Calu3 (cell line): Measurements from ENCODE around the gene STARD6. TPM values are rescaled to one million over a fixed set of nuclear protein-coding genes. Genes with fewer than 3 reads are reported as not detected.
"Not testable (repeated sequence)": the region's sequence is repeated elsewhere in the genome, so short reads cannot be mapped to it uniquely, and the experiment has no call there.

Experiments used
- BruUV-seq: library from RNA; stranded (reverse); fragments of 400-500 nt; replicated peaks from 2 replicates; lab custom pipeline; 2021; lab: Mats Ljungman, UMichigan
- CTCF ChIA-PET: fragments of 300-600 bp; sonication (Branson Sonifier 250); formaldehyde crosslinking; loops from one replicate; lab custom pipeline; 2022; ENCODE audit warnings: antibody characterized with exemption; lab: Charles Lee
- DNase-seq: peaks from one replicate; pipeline ENCODE4 v3.0.0; 2022
- H3K27ac Mint-ChIP-seq: one replicate; pipeline ENCODE4 v1.8.0; 2022; ENCODE audit warnings: mixed read lengths; ENCODE audit not compliant: unreplicated experiment
- H3K27me3 Mint-ChIP-seq: one replicate; pipeline ENCODE4 v1.8.0; 2022; ENCODE audit warnings: mixed read lengths; ENCODE audit not compliant: unreplicated experiment
- H3K36me3 Mint-ChIP-seq: one replicate; pipeline ENCODE4 v1.8.0; 2022; ENCODE audit warnings: mild to moderate bottlenecking, moderate library complexity, mixed read lengths; ENCODE audit not compliant: insufficient read depth, unreplicated experiment
- H3K4me1 Mint-ChIP-seq: one replicate; pipeline ENCODE4 v1.8.0; 2022; ENCODE audit warnings: mild to moderate bottlenecking, low read depth, mixed read lengths; ENCODE audit not compliant: unreplicated experiment
- H3K4me3 Mint-ChIP-seq: one replicate; pipeline ENCODE4 v1.8.0; 2022; ENCODE audit warnings: mild to moderate bottlenecking, low read depth, moderate library complexity, mixed read lengths; ENCODE audit not compliant: unreplicated experiment
- H3K9me3 Mint-ChIP-seq: one replicate; pipeline ENCODE4 v1.8.0; 2022; ENCODE audit warnings: low read depth, mixed read lengths; ENCODE audit not compliant: unreplicated experiment
- intact Hi-C: fragments of 100-400 bp; cut with micrococcal nuclease; formaldehyde crosslinking; loops from one replicate; pipeline ENCODE4 v1.10.0; 2022; ENCODE audit not compliant: unreplicated experiment
- total RNA-seq: library from RNA; stranded (reverse); gene quantifications from 2 replicates; pipeline ENCODE4 v1.2.3, GENCODE V29; 2022
- TF ChIP-seq, protein P1 (sequence below): fragments of 200-600 bp; IDR thresholded peaks from one replicate; pipeline ENCODE4 v1.8.0; 2022; ENCODE audit warnings: antibody characterized with exemption; ENCODE audit not compliant: unreplicated experiment

The STARD6 gene
- total RNA-seq, 1 experiment from 2014 or later: not detected

DNA sequence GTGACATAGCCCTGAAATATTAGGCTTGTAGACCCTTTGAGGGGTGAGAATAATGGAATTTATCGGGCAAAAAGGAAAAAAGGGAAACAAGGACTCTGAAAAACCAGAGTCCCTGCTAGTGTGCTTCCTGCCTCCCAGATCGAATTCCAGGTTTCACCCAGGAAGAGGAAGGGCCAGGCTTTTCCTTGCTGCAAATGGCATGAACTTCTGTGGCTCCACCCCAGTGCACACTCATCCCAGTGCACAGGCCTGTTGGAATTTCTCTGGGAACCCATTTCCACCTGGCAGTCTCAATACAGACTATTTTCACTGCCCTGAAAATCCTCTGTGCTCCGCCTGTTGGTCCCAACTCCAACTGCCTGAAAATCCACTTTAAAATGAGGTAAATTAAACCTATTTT, 30.0 kb upstream of the STARD6 start:
- no peak for DNase-seq
- no TSS peak for BruUV-seq
- Mint-ChIP-seq H3K27ac (peak overlapping the region; percentile 67), H3K4me3 (no peak overlapping the region), H3K9me3 (no peaks in the 10 kb centered on the region), H3K27me3 (no peaks in the 10 kb centered on the region), H3K36me3 (peaks cover 6% of the 10 kb centered on the region), H3K4me1 (peaks cover 26% of the 10 kb centered on the region)
- TF ChIP-seq, protein P1, sequence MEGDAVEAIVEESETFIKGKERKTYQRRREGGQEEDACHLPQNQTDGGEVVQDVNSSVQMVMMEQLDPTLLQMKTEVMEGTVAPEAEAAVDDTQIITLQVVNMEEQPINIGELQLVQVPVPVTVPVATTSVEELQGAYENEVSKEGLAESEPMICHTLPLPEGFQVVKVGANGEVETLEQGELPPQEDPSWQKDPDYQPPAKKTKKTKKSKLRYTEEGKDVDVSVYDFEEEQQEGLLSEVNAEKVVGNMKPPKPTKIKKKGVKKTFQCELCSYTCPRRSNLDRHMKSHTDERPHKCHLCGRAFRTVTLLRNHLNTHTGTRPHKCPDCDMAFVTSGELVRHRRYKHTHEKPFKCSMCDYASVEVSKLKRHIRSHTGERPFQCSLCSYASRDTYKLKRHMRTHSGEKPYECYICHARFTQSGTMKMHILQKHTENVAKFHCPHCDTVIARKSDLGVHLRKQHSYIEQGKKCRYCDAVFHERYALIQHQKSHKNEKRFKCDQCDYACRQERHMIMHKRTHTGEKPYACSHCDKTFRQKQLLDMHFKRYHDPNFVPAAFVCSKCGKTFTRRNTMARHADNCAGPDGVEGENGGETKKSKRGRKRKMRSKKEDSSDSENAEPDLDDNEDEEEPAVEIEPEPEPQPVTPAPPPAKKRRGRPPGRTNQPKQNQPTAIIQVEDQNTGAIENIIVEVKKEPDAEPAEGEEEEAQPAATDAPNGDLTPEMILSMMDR: no peak
- intact Hi-C loops: loop anchor here (2.0 kb wide), 2 partner anchors 29 to 57 kb away; no protein-coding TSS in a partner anchor
- CTCF ChIA-PET: no interaction called here

DNA sequence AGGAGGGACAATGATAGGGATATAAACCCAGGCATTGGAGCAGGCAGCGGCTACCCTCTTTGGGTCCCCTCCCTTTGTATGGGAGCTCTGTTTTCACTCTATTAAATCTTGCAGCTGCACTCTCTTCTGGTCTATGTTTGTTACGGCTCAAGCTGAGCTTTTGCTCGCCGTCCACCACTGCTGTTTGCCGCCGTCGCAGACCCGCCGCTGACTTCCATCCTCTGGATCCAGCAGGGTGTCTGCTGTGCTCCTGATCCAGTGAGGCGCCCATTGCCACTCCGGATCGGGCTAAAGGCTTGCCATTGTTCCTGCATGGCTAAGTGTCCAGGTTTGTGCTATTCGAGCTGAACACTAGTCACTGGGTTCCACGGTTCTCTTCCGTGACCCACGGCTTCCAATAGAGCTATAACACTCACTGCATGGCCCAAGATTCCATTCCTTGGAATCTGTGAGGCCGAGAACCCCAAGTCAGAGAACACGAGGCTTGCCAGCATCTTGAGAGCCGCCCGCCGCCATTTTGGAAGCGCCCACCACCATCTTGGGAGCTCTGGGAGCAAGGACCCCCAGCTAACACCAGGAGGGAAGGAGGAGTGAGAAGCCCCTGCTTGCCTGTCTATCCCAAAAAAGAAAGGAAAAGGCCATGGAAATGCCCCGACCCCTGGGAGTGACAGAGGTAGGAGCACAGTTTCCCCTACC, 29.3 kb upstream of the STARD6 start:
- H3K4me3 Mint-ChIP-seq, BruUV-seq, H3K9me3 Mint-ChIP-seq, H3K27ac Mint-ChIP-seq, intact Hi-C loops, H3K36me3 Mint-ChIP-seq, DNase-seq, H3K27me3 Mint-ChIP-seq, CTCF ChIA-PET: not testable (repeated sequence)
- H3K4me1 Mint-ChIP-seq: peaks cover 26% of the 10 kb centered on the region

DNA sequence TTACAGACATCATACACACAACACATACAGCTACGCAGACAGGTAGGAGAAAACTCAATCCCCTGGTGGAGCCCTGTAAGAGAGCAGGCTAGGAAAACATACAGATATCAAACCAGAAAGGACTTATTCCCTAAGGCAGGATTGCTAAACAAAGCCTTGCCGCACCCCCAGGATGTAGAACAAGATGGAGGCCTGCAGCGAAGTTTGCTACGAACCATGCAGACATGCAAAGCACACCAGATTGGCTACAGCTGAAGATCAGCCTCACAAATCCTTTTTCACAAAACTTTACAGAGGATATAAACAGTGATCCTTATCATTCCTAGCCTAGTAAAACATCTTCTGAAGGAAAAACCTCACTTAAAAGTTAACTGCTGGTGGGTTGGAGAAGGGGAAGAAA, 28.4 kb upstream of the STARD6 start:
- Mint-ChIP-seq H3K36me3 (peaks cover 6% of the 10 kb centered on the region), H3K27me3 (no peaks in the 10 kb centered on the region), H3K4me1 (peaks cover 26% of the 10 kb centered on the region), H3K9me3 (no peaks in the 10 kb centered on the region), H3K27ac (no peak overlapping the region), H3K4me3 (no peak overlapping the region)
- no peak for DNase-seq
- BruUV-seq: no TSS peak
- intact Hi-C loops: no loop called here
- CTCF ChIA-PET: no interaction called here
- TF ChIP-seq, protein P1: no peak

DNA sequence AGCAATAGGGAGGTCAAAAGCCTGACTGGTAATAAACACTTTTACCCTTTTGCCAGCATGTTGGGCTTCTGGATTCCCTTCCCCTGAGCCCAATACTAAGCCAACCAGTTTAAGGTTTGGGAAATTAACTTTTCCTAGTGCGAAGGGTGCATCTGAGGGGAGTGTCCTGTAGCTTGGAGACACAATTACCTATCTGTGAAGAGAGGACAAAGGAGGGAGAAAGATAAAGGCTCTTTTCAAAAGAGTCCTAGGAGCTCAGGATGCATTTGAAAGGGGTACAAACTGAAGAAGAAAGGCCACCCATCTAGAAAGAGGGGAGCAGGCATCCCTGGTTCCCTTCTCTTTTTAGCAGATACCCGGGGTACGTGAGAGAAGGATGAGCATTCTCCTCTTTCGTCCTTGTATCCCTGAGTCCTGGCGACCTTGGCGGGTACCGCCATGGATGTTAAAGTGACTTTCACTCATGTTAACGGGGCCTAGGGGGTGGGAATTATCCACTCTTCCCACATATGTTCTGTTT, 25.1 kb upstream of the STARD6 start:
- H3K9me3 Mint-ChIP-seq: no peaks in the 10 kb centered on the region
- no peaks in the 10 kb centered on the region for H3K36me3 Mint-ChIP-seq
- H3K27ac Mint-ChIP-seq: no peak overlapping the region
- no peaks in the 10 kb centered on the region for H3K27me3 Mint-ChIP-seq
- intact Hi-C loops: no loop called here
- no peak for DNase-seq
- TF ChIP-seq, protein P1: no peak
- peaks cover under 1% of the 10 kb centered on the region for H3K4me1 Mint-ChIP-seq
- H3K4me3 Mint-ChIP-seq: no peak overlapping the region
- CTCF ChIA-PET: no interaction called here
- no TSS peak for BruUV-seq

DNA sequence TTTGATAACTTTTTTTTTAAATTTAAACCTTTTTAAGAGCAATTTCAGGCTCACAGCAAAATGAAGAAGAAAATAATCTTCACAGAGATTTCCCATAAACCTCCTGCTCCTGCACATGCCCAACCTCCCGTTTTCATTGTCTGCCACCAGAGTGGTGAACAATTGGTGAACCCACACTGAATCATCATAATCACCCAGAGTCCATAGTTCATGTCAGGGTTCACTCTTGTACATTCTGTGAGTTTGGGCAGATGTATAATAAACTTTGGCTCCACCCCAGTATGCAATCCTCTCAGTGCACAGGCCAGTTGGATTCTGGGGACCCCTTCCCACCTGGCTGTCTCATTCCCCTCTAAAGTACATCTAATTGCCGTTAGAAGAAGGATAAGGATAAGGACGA, 24.4 kb upstream of the STARD6 start:
- Mint-ChIP-seq H3K4me3 (no peak overlapping the region), H3K27me3 (no peaks in the 10 kb centered on the region), H3K36me3 (no peaks in the 10 kb centered on the region), H3K9me3 (no peaks in the 10 kb centered on the region), H3K4me1 (no peaks in the 10 kb centered on the region), H3K27ac (no peak overlapping the region)
- CTCF ChIA-PET: no interaction called here
- intact Hi-C loops: no loop called here
- no TSS peak for BruUV-seq
- DNase-seq: no peak
- TF ChIP-seq, protein P1: no peak
